ENCODE results near the gene SEPTIN6. TPM values are rescaled to one million over a fixed set of nuclear protein-coding genes. Genes with fewer than 3 reads are reported as not detected.
A peak's percentile ranks its signal among the peaks of the same experiment; 100 is the strongest.

SEPTIN6 gene
- 24.3 TPM for polyA plus RNA-seq (2013, experiment 1 of 2)
- 25.3 TPM for polyA plus RNA-seq (2013, experiment 2 of 2)

DNA sequence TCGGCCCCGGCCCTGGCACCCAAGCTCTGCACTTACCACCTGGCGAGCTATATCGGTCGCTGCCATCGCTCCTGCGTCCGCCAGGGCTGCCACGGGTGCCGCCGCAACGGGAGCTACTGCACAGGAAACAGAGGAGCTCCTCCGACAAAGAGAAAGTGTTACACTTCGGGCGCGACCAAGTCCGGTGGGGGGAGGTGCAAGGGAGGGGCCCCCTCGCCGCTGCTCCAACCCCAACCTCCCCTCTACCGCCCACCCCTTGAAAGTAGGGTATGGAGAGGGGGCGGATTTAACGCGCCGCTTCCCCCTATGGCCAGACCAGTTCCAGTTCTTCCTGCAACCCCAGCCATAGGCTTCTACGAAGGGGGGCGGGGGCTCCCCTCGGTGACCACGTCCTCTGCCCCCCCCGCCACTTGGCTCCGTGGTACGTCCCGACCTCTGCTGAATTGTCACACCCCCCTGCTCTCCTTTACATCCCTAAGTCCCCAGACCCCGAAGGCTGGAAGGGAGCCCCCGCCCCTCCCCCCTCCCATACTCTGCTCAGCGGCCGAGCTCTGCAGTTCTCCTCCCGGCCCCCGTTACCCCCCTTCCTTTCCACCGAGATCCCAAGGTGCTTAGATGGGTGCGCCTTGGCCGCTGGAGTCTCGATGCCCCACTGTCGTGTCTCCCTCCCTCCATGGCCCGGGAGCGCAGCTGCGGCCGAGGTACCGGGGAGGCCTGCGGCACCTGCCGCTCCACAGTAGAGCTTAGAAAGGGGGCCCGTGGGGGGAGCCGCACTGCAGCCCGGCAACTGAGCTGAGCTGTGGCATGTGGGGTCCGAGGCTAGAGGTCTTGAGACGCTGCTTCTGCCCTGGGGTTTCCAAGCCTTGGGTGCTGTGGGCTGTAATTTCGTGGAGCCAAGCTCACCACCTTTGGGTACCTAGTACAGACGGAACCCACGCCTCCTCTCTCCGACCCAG, at the start of gene SEPTIN6:
Gene SEPTIN6, minus strand, starts transcription at position 129 of the 956 bp plus-strand sequence. Its CDS starts 63 bp downstream, at position 66.
- Histone ChIP-seq H4K8ac (ENCODE audit: low read depth, low read length) (no peak within 1 kb of the TSS), H3K18ac (ENCODE audit: low read length) (peak within 1 kb of the TSS; percentile 64), H2BK15ac (ENCODE audit: low read length) (no peak within 1 kb of the TSS), H3K9ac (ENCODE audit: low read depth, low read length, poor library complexity) (peak within 1 kb of the TSS; percentile 86), H3K4ac (ENCODE audit: low read length) (no peak within 1 kb of the TSS), H4K91ac (ENCODE audit: low read depth, low read length, poor library complexity) (no peak within 1 kb of the TSS), H2BK120ac (ENCODE audit: low read depth, low read length) (no peak within 1 kb of the TSS), H3K4me3 (ENCODE audit: low read length in 2 of 2) (peak within 1 kb of the TSS; percentile 73 to 93), H3K27me3 (ENCODE audit: control insufficient read depth in 3 of 3, insufficient read depth in 3 of 3, low read depth in 1 of 3, low read length in 3 of 3) (peaks cover 0 to 11% (median 0%) of the 10 kb centered on the region in 3 experiments), H3K4me1 (ENCODE audit: control insufficient read depth in 2 of 2, insufficient read depth in 1 of 2, low read depth in 1 of 2, low read length in 2 of 2) (peaks cover 1 to 2% of the 10 kb centered on the region in 2 donors), H3K79me1 (ENCODE audit: low read depth, low read length) (no peaks in the 10 kb centered on the region), H2BK5ac (ENCODE audit: low read length) (no peak within 1 kb of the TSS), H3K14ac (ENCODE audit: low read length) (no peak within 1 kb of the TSS), H3K36me3 (replicated peaks in 1 of 2; ENCODE audit: control insufficient read depth in 2 of 2, insufficient read depth in 2 of 2, low read length in 2 of 2) (no peaks in the 10 kb centered on the region), H3K23ac (ENCODE audit: low read depth, low read length, poor library complexity) (peak within 1 kb of the TSS; percentile 31), H2AFZ (ENCODE audit: low read length) (peak within 1 kb of the TSS; percentile 91), H2BK12ac (ENCODE audit: low read length) (no peak within 1 kb of the TSS), H3K4me2 (ENCODE audit: insufficient read depth, low read length, poor library complexity, severe bottlenecking) (peak within 1 kb of the TSS; percentile 77), H3K9me3 (replicated peaks in 1 of 2; ENCODE audit: control insufficient read depth in 2 of 2, insufficient read depth in 1 of 2, low read depth in 1 of 2, low read length in 2 of 2) (no peaks in the 10 kb centered on the region), H3K27ac (replicated peaks; ENCODE audit: low read length) (no peak within 1 kb of the TSS), H2AK5ac (ENCODE audit: low read depth, low read length) (no peak within 1 kb of the TSS)
- peak; percentile 66 for DNase-seq (ENCODE audit: low spot score)
- WGBS, 2 donors (ENCODE audit: extremely low coverage in 2 of 2, insufficient read length in 2 of 2, insufficient replicate concordance in 1 of 2): no CpG with 5 or more reads among the region's 59 CpGs

GRCh38 chrX:119738742-119739141, 45.8 kb upstream of the SEPTIN6 start:
- H3K4me2 ChIP-seq (ENCODE audit: insufficient read depth, low read length, poor library complexity, severe bottlenecking): no peak overlapping the region
- H3K27ac ChIP-seq (replicated peaks; ENCODE audit: low read length): no peak overlapping the region
- H3K4me3 ChIP-seq (ENCODE audit: low read length in 2 of 2): no peak overlapping the region
- no peak overlapping the region for H3K14ac ChIP-seq (ENCODE audit: low read length)
- H2BK120ac ChIP-seq (ENCODE audit: low read depth, low read length): no peak overlapping the region
- no peak overlapping the region for H3K4ac ChIP-seq (ENCODE audit: low read length)
- no peak overlapping the region for H2BK12ac ChIP-seq (ENCODE audit: low read length)
- H3K36me3 ChIP-seq (replicated peaks in 1 of 2; ENCODE audit: control insufficient read depth in 2 of 2, insufficient read depth in 2 of 2, low read length in 2 of 2): no peaks in the 10 kb centered on the region
- H3K4me1 ChIP-seq (ENCODE audit: control insufficient read depth in 2 of 2, insufficient read depth in 1 of 2, low read depth in 1 of 2, low read length in 2 of 2): no peaks in the 10 kb centered on the region
- H3K9me3 ChIP-seq (replicated peaks in 1 of 2; ENCODE audit: control insufficient read depth in 2 of 2, insufficient read depth in 1 of 2, low read depth in 1 of 2, low read length in 2 of 2): no peaks in the 10 kb centered on the region
- no peak overlapping the region for H2BK5ac ChIP-seq (ENCODE audit: low read length)
- H2AK5ac ChIP-seq (ENCODE audit: low read depth, low read length): no peak overlapping the region
- no peaks in the 10 kb centered on the region for H3K79me1 ChIP-seq (ENCODE audit: low read depth, low read length)
- no peak overlapping the region for H4K8ac ChIP-seq (ENCODE audit: low read depth, low read length)
- H4K91ac ChIP-seq (ENCODE audit: low read depth, low read length, poor library complexity): no peak overlapping the region
- H3K18ac ChIP-seq (ENCODE audit: low read length): no peak overlapping the region
- no peak overlapping the region for H2BK15ac ChIP-seq (ENCODE audit: low read length)
- H3K9ac ChIP-seq (ENCODE audit: low read depth, low read length, poor library complexity): no peak overlapping the region
- H3K27me3 ChIP-seq (ENCODE audit: control insufficient read depth in 3 of 3, insufficient read depth in 3 of 3, low read depth in 1 of 3, low read length in 3 of 3): no peaks in the 10 kb centered on the region
- no peak overlapping the region for H2AFZ ChIP-seq (ENCODE audit: low read length)
- WGBS, 2 donors (ENCODE audit: extremely low coverage in 2 of 2, insufficient read length in 2 of 2, insufficient replicate concordance in 1 of 2): no CpG with 5 or more reads among the region's 5 CpGs
- DNase-seq (ENCODE audit: low spot score): no peak
- no peak overlapping the region for H3K23ac ChIP-seq (ENCODE audit: low read depth, low read length, poor library complexity)

DNA sequence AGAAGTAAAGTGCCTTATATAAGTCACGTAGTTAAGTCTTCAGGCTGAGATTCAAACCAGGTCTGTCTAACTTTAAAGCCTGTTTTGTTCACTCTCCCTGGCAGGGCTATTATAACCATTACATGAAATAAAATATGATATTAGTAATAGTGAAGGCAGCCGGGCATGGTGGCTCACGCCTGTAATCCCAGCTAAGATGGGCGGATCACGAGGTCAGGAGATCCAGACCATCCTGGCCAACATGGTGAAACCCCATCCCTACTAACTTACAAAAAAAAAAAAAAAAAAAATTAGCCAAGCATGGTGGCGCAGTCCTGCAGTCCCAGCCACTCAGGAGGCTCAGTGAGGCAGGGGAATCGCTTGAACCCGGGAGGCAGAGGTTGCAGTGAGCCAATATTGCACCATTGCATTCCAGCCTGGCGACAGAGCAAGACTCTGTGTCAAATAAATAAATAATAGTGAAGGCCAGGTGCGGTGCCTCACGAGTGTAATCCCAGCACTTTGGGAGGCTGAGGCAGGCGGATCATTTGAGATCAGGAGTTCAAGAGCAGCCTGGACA, 43.3 kb upstream of the SEPTIN6 start:
- no CpG with 5 or more reads among the region's 12 CpGs for WGBS, 2 donors (ENCODE audit: extremely low coverage in 2 of 2, insufficient read length in 2 of 2, insufficient replicate concordance in 1 of 2)
- no peak overlapping the region for H3K4me2 ChIP-seq (ENCODE audit: insufficient read depth, low read length, poor library complexity, severe bottlenecking)
- no peak overlapping the region for H2AK5ac ChIP-seq (ENCODE audit: low read depth, low read length)
- H3K14ac ChIP-seq (ENCODE audit: low read length): no peak overlapping the region
- no peak overlapping the region for H3K4ac ChIP-seq (ENCODE audit: low read length)
- H3K36me3 ChIP-seq (replicated peaks in 1 of 2; ENCODE audit: control insufficient read depth in 2 of 2, insufficient read depth in 2 of 2, low read length in 2 of 2): no peaks in the 10 kb centered on the region
- no peaks in the 10 kb centered on the region for H3K9me3 ChIP-seq (replicated peaks in 1 of 2; ENCODE audit: control insufficient read depth in 2 of 2, insufficient read depth in 1 of 2, low read depth in 1 of 2, low read length in 2 of 2)
- no peak overlapping the region for H2BK12ac ChIP-seq (ENCODE audit: low read length)
- H3K4me1 ChIP-seq (ENCODE audit: control insufficient read depth in 2 of 2, insufficient read depth in 1 of 2, low read depth in 1 of 2, low read length in 2 of 2): no peaks in the 10 kb centered on the region
- DNase-seq (ENCODE audit: low spot score): no peak
- no peak overlapping the region for H3K27ac ChIP-seq (replicated peaks; ENCODE audit: low read length)
- H3K23ac ChIP-seq (ENCODE audit: low read depth, low read length, poor library complexity): no peak overlapping the region
- H3K4me3 ChIP-seq (ENCODE audit: low read length in 2 of 2): no peak overlapping the region
- H3K79me1 ChIP-seq (ENCODE audit: low read depth, low read length): no peaks in the 10 kb centered on the region
- no peak overlapping the region for H4K91ac ChIP-seq (ENCODE audit: low read depth, low read length, poor library complexity)
- H2BK5ac ChIP-seq (ENCODE audit: low read length): no peak overlapping the region
- no peak overlapping the region for H2BK15ac ChIP-seq (ENCODE audit: low read length)
- no peak overlapping the region for H3K18ac ChIP-seq (ENCODE audit: low read length)
- no peak overlapping the region for H3K9ac ChIP-seq (ENCODE audit: low read depth, low read length, poor library complexity)
- H2AFZ ChIP-seq (ENCODE audit: low read length): no peak overlapping the region
- H2BK120ac ChIP-seq (ENCODE audit: low read depth, low read length): no peak overlapping the region
- no peaks in the 10 kb centered on the region for H3K27me3 ChIP-seq (ENCODE audit: control insufficient read depth in 3 of 3, insufficient read depth in 3 of 3, low read depth in 1 of 3, low read length in 3 of 3)
- H4K8ac ChIP-seq (ENCODE audit: low read depth, low read length): no peak overlapping the region

- Histone ChIP-seq H3K27ac (replicated peaks; ENCODE audit: low read length) (no peak overlapping the region), H3K9ac (ENCODE audit: low read depth, low read length, poor library complexity) (no peak overlapping the region), H3K4me1 (ENCODE audit: control insufficient read depth in 2 of 2, insufficient read depth in 1 of 2, low read depth in 1 of 2, low read length in 2 of 2) (no peaks in the 10 kb centered on the region), H2AFZ (ENCODE audit: low read length) (no peak overlapping the region), H3K9me3 (replicated peaks in 1 of 2; ENCODE audit: control insufficient read depth in 2 of 2, insufficient read depth in 1 of 2, low read depth in 1 of 2, low read length in 2 of 2) (no peaks in the 10 kb centered on the region), H2BK12ac (ENCODE audit: low read length) (no peak overlapping the region), H2AK5ac (ENCODE audit: low read depth, low read length) (no peak overlapping the region), H3K27me3 (ENCODE audit: control insufficient read depth in 3 of 3, insufficient read depth in 3 of 3, low read depth in 1 of 3, low read length in 3 of 3) (no peaks in the 10 kb centered on the region), H3K23ac (ENCODE audit: low read depth, low read length, poor library complexity) (no peak overlapping the region), H3K4ac (ENCODE audit: low read length) (no peak overlapping the region), H2BK120ac (ENCODE audit: low read depth, low read length) (no peak overlapping the region), H2BK5ac (ENCODE audit: low read length) (no peak overlapping the region), H3K4me2 (ENCODE audit: insufficient read depth, low read length, poor library complexity, severe bottlenecking) (no peak overlapping the region), H2BK15ac (ENCODE audit: low read length) (no peak overlapping the region), H4K8ac (ENCODE audit: low read depth, low read length) (no peak overlapping the region), H3K4me3 (ENCODE audit: low read length in 2 of 2) (no peak overlapping the region), H3K36me3 (replicated peaks in 1 of 2; ENCODE audit: control insufficient read depth in 2 of 2, insufficient read depth in 2 of 2, low read length in 2 of 2) (no peaks in the 10 kb centered on the region), H3K14ac (ENCODE audit: low read length) (no peak overlapping the region), H4K91ac (ENCODE audit: low read depth, low read length, poor library complexity) (no peak overlapping the region), H3K18ac (ENCODE audit: low read length) (no peak overlapping the region), H3K79me1 (ENCODE audit: low read depth, low read length) (no peaks in the 10 kb centered on the region)
- WGBS, 2 donors (ENCODE audit: extremely low coverage in 2 of 2, insufficient read length in 2 of 2, insufficient replicate concordance in 1 of 2): no CpG with 5 or more reads among the region's 6 CpGs
- no peak for DNase-seq (ENCODE audit: low spot score)
These were observed 42.5 kb upstream of the SEPTIN6 start for GRCh38 chrX:119735467-119735866.
